AML-193 (cell line): ENCODE measurements around the gene LMAN2L.

Experiments
- DNase-seq, 2 experiments: peaks; one replicate each; lab custom pipeline; 2025; lab: John Stamatoyannopoulos, UW

LMAN2L gene

GRCh38 chr2:96760036-96760985 lies 20.4 kb upstream of the LMAN2L start, which contains the start of gene CNNM4:
TSS of gene CNNM4 (plus strand) at chr2:96760902. CDS start at chr2:96761000, 98 bp downstream.
- peak; percentile 86 to 92 for DNase-seq

GRCh38 chr2:96759548-96759947 lies 19.7 kb upstream of the LMAN2L start:
- DNase-seq: no peak

GRCh38 chr2:96758987-96759386 lies 19.1 kb upstream of the LMAN2L start:
- no peak for DNase-seq

- DNase-seq: no peak
These were observed 17.6 kb upstream of the LMAN2L start for GRCh38 chr2:96757477-96757860.

GRCh38 chr2:96756788-96757476 lies 17.1 kb upstream of the LMAN2L start:
- DNase-seq: peak in 1 of 2 experiments; percentile 8

- no peak for DNase-seq
These were observed 14.5 kb upstream of the LMAN2L start for GRCh38 chr2:96754317-96754716.

GRCh38 chr2:96753661-96754282 lies 13.9 kb upstream of the LMAN2L start:
- no peak for DNase-seq

GRCh38 chr2:96751800-96752199 lies 11.9 kb upstream of the LMAN2L start:
- DNase-seq: no peak

GRCh38 chr2:96747061-96747617 lies 7.3 kb upstream of the LMAN2L start:
- DNase-seq: no peak

- no peak for DNase-seq
These were observed 710 bp downstream of the LMAN2L start for GRCh38 chr2:96739076-96739632.

GRCh38 chr2:96737831-96738230 lies 2.0 kb downstream of the LMAN2L start:
- DNase-seq: no peak

- DNase-seq: no peak
These were observed 2.6 kb downstream of the LMAN2L start for GRCh38 chr2:96737251-96737650.

- DNase-seq: no peak
These were observed 4.8 kb downstream of the LMAN2L start for GRCh38 chr2:96734880-96735583.

- no peak for DNase-seq
These were observed 5.9 kb downstream of the LMAN2L start for GRCh38 chr2:96733931-96734330.

- no peak for DNase-seq
These were observed 9.7 kb downstream of the LMAN2L start for GRCh38 chr2:96730212-96730611.

- DNase-seq: no peak
These were observed 10.1 kb downstream of the LMAN2L start for GRCh38 chr2:96729748-96730147.

GRCh38 chr2:96727431-96727830 lies 12.4 kb downstream of the LMAN2L start:
- peak; percentile 27 to 41 for DNase-seq

GRCh38 chr2:96726131-96726530 lies 13.7 kb downstream of the LMAN2L start:
- DNase-seq: no peak

- DNase-seq: no peak
These were observed 23.5 kb downstream of the LMAN2L start for GRCh38 chr2:96716388-96716787.

- no peak for DNase-seq
These were observed 24.2 kb downstream of the LMAN2L start for GRCh38 chr2:96715658-96716057.

- no peak for DNase-seq
These were observed 28.9 kb downstream of the LMAN2L start for GRCh38 chr2:96710985-96711384.
